ENCODE results near the gene ARHGEF5.
"Not testable (repeated sequence)": the region's sequence is repeated elsewhere in the genome, so short reads cannot be mapped to it uniquely, and the experiment has no call there.

- TF ChIP-seq POLR2AphosphoS5 (IDR thresholded peaks at IDR 0.05; ENCODE audit: low read depth, low read length); POLR2A (IDR thresholded peaks at IDR 0.05; ENCODE audit: low read depth, low read length); TAF1 (IDR thresholded peaks at IDR 0.05; ENCODE audit: borderline replicate concordance, low read depth, low read length): not testable (repeated sequence)
Measured at GRCh38 chr7:144355176-144355822, at the start of gene ARHGEF5.

All from GM12892 (cell line).